AG04449 (cell line): Measurements from ENCODE around the gene ELK4.

Experiments
- CTCF ChIA-PET: fragments of 350-600 bp; formaldehyde crosslinking; extraction: SDS; loops from one replicate; lab custom pipeline; 2021; ENCODE audit warnings: antibody characterized with exemption; lab: Yijun Ruan, JAX
- POLR2A ChIA-PET: fragments of 400-600, 350-600 bp; formaldehyde crosslinking; extraction: SDS; loops from one replicate; lab custom pipeline; 2020; ENCODE audit warnings: antibody characterized with exemption, inconsistent platforms; lab: Yijun Ruan, JAX
- DNase-seq: peaks from one replicate; pipeline ENCODE4 v3.0.0-alpha.2; 2010; ENCODE audit warnings: low read depth, low spot score
- H3K4me3 ChIP-seq: 2 replicates; pipeline ENCODE4 v1.5.1; 2011; ENCODE audit warnings: low read depth, mild to moderate bottlenecking, control low read depth, low read length
- TF ChIP-seq, protein P1 (sequence below): IDR thresholded peaks from one replicate; pipeline ENCODE4 v1.5.1; 2011; ENCODE audit warnings: mild to moderate bottlenecking, moderate library complexity, low read length, control low read depth, inconsistent platforms; ENCODE audit not compliant: insufficient read depth; ENCODE audit errors: missing control alignments

Gene ELK4

GRCh38 chr1:205633421-205633976 lies 1.7 kb upstream of the ELK4 start:
- TF ChIP-seq, protein P1, sequence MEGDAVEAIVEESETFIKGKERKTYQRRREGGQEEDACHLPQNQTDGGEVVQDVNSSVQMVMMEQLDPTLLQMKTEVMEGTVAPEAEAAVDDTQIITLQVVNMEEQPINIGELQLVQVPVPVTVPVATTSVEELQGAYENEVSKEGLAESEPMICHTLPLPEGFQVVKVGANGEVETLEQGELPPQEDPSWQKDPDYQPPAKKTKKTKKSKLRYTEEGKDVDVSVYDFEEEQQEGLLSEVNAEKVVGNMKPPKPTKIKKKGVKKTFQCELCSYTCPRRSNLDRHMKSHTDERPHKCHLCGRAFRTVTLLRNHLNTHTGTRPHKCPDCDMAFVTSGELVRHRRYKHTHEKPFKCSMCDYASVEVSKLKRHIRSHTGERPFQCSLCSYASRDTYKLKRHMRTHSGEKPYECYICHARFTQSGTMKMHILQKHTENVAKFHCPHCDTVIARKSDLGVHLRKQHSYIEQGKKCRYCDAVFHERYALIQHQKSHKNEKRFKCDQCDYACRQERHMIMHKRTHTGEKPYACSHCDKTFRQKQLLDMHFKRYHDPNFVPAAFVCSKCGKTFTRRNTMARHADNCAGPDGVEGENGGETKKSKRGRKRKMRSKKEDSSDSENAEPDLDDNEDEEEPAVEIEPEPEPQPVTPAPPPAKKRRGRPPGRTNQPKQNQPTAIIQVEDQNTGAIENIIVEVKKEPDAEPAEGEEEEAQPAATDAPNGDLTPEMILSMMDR, result no peak
- ChIA-PET CTCF (interaction anchor here (1.4 to 7.1 kb wide), 11 partner anchors 10 to 296 kb away, joined by 3 to 142 read pairs (median 6); no protein-coding TSS in a partner anchor), POLR2A (no interaction called here)
- H3K4me3 ChIP-seq, result no peak overlapping the region
- no peak for DNase-seq

- H3K4me3 ChIP-seq, result peak overlapping the region; percentile 74
- ChIA-PET CTCF (interaction anchor here (0.6 to 7.1 kb wide), 24 partner anchors 9 to 296 kb away, joined by 3 to 142 read pairs (median 6); no protein-coding TSS in a partner anchor), POLR2A (interaction anchor here (0.8 to 1.4 kb wide), 3 partner anchors 40 to 116 kb away, joined by 3 to 5 read pairs (median 5); no protein-coding TSS in a partner anchor)
- TF ChIP-seq, protein P1, result no peak
- no peak for DNase-seq
Observed at GRCh38 chr1:205632669-205633169, 908 bp upstream of the ELK4 start.

GRCh38 chr1:205631010-205631767 lies 622 bp downstream of the ELK4 start:
- TF ChIP-seq, protein P1, result no peak
- ChIA-PET POLR2A (no interaction called here), CTCF (interaction anchor here (1.2 to 7.1 kb wide), 12 partner anchors 11 to 201 kb away, joined by 3 to 142 read pairs (median 8); no protein-coding TSS in a partner anchor)
- DNase-seq, result no peak
- peak overlapping the region; percentile 74 for H3K4me3 ChIP-seq

- ChIA-PET POLR2A (no interaction called here), CTCF (interaction anchor here (1.2 to 7.1 kb wide), 5 partner anchors 10 to 100 kb away, joined by 3 to 142 read pairs (median 27); no protein-coding TSS in a partner anchor)
- no peak for DNase-seq
- H3K4me3 ChIP-seq, result peak overlapping the region; percentile 74
- TF ChIP-seq, protein P1, result no peak
Observed at GRCh38 chr1:205630651-205631009, 1.2 kb downstream of the ELK4 start.

- CTCF ChIA-PET, result interaction anchor here (1.2 to 7.1 kb wide), 5 partner anchors 10 to 100 kb away, joined by 3 to 142 read pairs (median 27); no protein-coding TSS in a partner anchor
- DNase-seq, result no peak
- TF ChIP-seq, protein P1, result no peak
- POLR2A ChIA-PET, result no interaction called here
- peak overlapping the region; percentile 74 for H3K4me3 ChIP-seq
Observed at GRCh38 chr1:205630241-205630640, 1.6 kb downstream of the ELK4 start.
